ENCODE measurements around the gene MLXIPL.
"Not testable (repeated sequence)": the region's sequence is repeated elsewhere in the genome, so short reads cannot be mapped to it uniquely, and the experiment has no call there.

Gene MLXIPL

DNA sequence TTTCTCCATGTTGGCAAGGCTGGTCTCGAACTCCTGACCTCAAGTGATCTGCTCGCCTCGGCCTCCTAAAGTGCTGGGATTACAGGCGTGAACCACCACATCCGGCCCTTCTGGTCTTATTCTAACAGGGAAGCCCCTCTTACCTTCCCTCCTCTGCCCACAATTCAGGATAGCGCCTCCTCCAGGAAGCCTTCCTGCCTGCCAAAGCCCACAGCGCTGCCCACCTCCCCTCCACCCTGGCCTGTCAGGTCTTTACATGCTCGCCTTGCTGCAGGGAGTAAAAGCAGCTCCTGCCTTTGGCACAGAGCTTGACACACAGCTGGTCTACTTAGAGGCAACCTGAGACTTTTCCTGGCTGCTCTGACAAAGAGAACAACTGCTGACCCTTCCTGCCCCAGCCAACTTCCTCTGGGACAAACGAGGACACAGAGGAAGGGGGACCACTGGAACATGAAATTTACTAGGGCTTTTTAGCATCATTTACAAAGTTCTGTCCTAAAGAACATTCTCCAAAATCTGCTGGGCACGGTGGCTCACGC lies 13.2 kb downstream of the MLXIPL start:
- no peak for DNase-seq (ENCODE audit: low spot score)

DNA sequence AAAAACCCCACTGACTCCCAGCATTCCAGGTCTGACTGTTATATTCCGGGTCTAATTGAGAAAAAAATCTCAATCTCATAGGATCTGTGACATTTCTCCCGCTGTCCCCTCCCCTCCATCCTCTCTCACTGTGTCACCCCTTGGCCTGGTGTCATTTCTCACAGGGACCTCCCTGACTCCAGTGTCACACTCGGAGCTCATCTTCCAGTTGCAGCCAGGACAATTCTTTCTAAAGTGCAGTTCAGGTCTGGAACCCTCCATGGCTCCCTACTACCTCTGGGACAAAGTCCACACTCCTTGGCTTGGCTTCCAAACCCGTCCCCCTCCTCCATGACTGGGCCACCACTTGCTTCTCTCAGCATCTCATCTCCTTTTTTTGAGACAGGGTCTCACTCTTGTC lies 14.2 kb downstream of the MLXIPL start:
- no peak for DNase-seq (ENCODE audit: low spot score)

DNA sequence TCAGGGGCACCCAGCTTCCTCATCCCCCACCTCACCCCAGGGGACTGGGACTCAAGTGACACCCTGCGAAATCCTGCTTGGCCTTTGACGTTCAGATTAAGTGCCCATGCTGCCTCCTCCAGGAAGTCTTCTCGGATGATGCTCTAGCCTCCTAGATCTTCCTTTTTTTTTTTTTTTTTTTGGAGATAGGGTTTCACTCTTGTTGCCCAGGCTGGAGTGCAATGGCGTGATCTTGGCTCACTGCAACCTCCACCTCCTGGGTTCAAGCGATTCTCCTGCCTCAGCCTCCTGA lies 16.7 kb downstream of the MLXIPL start:
- DNase-seq (ENCODE audit: low spot score): not testable (repeated sequence)

DNA sequence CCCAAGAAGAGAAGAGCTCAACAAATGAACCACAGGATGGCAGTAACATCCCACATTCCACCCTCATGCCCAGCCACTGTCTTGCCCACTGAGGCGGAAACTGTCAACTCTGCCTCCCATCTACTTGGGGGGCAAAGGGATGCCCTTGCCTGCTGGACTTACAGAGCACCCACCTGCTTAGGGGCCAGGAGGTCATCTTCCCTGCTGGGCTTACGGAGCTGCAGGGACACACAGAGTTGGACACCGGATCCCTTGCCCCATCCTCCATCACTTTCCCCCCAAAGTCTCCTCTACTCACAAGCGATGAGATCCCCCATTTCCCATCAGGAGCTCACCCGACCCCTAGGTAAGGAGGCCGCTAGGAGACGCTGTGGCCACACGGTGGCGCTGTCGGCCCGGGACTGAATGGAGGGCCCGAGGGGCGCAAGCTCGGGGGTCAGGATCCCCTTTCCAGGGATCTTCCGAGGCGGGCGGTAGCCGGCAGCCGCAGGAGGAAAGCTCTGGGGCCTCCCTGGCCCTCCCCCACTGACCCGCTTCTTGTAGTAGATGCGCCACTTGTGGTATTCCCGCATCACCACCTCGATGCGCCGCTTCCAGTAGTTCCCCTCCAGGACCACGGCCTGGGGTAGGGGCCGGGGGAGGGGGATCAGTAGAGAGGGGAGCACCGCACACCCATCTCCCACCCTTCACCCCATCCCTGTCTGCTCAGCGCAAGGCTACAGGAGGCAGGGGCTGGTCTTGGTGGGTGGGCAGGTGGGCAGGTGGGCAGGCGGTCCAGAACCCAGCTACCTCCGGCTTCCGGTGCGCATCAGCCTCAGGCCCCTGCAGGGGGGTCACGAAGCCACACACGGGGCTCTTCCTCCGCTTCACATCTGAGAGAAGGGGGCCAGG lies 17.3 kb downstream of the MLXIPL start:
- peak; percentile 85 for DNase-seq (ENCODE audit: low spot score)

DNA sequence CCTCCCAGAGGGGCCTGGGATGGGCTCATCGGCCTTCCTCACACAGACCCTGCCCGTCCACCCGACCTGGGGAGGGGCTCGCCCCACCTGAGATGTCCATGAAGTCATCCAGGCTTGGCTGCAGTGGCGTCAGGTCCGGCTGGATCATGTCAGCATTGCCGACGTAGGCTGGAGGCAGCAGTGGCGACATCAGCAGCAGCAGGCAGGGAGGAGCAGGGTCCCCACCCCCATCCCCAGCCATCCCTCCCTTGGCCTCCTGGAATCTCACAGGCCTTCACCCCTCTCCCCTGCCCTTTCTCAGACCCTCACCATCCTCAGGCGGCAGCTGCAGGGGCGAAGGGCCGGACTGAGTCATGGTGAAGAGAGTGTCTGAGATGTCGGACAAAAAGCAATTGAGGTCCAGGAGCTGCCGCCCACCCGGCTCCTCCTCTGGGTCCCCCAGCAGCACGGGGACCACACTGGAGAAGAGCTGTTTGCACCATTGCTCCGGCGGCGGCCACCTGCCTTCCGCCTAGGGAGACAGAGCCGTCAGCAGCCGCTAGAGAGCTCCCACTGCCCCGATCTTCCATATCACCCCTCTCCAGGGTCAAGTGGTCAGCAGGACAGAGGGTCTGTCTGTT lies 18.6 kb downstream of the MLXIPL start:
- no peak for DNase-seq (ENCODE audit: low spot score)

DNA sequence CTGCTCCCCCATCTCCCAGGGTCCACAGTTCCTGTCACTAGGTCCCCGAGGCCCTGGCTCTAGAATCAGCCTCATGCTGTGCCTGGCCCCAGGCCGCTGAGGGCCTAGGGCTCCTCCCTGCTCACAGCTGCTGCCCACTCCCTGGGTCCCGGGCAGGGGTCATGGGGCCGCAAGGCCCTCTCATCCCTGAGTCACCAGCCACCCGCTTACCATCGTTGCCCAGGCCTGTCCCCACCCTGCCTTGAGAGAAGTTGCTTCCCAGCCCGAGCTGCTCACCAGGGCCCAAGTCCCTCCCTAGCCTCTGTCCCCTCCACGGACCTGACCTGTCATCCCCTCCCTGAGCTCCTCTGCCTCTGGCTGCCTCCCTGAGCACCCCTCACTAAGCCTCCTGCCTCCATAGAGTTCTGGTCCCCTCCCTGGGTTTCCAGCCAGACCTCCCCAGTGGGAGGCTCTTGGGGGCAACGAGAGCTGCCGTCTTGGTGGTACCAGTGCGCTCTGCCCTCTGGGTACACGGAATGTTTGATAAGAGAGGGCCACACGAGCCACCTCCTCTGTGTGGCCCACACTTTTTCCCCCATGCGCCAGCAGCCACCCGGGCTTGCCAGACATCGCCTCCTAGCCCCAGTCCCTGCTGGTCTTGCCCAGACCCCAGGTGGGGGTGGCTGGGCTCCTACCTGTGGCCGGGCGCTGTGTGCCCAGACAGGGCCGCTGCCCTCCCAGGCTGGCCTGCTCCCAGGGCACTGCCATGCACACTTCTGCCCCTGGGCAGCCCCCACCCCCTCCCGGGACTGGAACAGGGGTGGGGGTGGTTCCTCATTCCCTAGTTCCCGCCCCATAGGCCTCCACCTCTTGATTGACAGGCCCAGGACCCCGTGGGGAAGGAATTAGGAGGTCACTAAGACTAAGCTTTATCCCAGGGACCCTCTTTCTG lies 21.3 kb downstream of the MLXIPL start:
- no peak for DNase-seq (ENCODE audit: low spot score)

DNA sequence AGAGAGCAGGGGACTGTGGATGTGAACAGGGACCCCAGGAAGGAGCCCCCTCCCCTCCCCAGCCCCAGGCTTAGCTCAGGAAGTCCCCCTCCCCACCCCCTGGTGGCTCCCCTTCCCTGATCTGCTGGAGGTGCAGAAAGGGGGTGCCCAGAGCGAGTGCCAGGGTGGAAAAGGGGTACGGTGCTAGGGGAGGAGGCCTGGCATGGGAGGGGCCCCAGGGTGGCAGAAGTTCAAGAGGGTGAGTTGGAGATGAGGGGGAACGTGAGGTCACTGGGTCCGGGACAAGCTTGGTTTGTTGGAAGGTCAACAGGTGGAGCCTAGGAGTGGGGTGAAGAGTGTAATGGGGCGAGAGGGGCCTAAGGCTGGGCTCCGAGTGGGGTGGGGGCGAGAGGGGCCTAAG lies 24.4 kb downstream of the MLXIPL start:
- no peak for DNase-seq (ENCODE audit: low spot score)

DNA sequence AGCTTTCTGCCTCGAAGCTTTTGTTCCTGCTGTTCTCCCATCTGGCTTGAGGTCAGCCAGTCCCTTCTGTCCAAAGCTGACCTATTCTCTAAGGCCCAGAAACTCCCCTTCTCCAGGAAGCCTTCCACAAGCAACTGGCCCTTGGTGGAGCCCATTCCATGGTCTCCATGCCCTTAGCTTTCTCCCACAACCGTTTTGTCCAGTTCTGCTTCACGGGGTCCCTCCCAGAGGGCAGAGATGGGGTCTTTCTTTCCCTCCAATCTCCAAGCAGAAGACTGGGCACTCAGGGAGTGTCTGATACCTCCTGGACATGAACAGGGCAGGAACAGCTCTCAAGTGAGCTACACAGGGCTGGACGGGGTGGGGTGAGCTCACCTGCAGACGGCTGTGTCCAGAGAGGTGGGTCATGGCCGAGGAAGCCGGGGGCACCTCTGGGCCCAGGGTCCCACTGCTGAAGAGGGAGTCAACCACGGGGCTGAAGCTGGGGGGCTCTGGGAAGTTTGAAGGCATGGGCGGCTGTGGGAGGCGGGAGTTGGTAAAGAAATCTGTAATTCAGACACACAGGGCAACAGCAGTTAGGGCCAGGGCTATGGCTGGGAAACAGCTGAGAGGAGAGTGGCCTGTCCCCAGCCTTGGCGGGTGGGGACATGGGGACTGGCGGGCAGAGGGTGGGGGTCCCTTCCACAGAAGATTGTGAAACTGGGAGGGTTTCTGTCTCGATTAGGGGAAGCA lies 25.0 kb downstream of the MLXIPL start:
- no peak for DNase-seq (ENCODE audit: low spot score)

DNA sequence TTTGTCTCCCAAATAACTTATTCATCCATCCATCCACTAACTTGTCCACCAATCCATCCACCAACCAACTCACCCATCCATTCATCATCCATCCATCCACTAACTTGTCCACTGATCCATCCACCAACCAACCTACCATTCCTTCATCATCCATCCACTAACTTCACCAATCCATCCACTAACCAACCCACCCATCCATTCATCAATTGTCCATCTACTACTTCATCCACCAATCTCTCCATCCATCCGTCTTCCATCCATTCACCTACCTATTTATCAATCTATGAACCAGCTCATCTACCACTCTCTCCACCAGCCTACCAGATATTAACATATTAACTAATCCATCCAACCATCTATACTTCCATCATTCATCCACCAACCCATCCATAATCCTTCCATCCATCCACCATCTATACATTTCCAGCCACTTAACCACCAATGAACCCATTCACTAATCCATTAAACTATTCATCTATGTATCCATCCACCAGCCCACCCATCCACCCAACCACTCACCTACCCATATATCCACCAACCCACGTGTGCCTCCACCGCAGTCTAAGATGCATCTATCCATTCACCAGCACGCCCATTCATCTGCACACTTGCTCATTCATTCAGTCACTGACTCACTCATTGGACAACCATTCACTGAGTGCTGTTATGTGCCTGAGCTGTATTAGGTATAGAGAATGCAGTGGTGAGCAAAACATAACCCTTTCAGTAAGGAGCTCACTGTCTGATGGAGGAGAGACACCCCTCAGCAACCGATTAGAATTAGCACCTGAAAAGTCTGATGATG lies 26.1 kb downstream of the MLXIPL start:
- no peak for DNase-seq (ENCODE audit: low spot score)

DNA sequence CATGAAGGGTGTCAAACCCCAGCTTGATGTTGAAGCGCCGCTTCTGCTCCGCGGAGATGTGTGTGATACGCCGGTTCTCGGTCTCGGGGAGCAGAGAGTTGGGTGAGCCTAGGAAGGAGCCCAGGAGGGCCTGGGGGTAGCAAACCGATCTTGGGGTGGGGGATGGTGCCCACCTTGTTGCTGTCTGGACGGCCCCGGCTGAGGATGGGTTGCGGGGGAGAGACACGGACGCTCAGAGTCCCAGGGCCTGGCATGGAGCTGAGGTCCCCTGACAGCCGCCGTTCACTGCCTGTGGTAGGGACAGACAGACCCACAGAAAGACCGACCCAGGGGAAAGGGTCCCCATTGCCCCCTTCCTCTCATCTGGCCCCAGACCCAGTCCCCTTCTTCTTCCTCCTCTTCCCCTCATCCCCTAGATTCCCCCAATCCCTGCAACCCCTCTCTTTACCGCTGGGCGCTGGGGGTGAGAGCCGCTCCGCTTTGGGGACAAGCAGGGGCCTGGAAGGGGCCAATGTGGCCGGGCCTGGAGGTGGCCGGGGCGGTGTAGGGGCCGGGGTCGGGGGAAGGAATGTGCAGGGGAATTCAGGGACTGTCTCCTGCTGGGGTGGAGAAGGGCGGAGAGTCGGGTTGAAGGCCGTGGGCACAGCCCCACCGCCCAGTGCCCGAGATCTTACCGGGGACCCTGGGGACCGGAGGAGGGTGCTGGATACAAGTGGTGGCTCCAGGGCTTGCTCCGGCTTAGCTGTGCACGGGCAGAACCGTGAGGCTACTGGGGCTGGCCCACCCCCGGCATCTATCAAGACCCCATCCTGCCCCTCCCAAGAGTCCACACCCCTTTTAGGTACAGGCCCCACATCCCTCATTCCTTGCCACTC lies 27.9 kb downstream of the MLXIPL start:
- no peak for DNase-seq (ENCODE audit: low spot score)

DNA sequence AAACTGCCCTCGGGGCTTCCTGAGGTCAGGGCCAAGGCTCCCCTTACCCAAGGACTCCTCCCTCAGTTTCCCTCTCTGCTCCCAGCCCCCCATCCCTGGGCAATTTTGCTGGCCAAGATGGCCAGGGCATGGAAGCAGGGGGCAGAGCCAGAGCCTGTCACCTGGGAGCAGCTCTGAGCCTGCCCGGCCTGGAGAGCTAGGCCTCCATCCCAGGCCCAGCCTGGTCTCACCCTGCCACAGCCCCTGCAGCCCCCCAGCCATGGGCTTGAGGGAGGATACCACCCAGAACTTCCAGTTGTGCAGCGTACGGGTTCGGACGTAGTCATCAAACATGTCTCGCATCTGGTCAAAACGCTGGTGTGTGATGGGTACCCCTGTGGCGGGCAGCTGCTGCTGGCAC lies 29.0 kb downstream of the MLXIPL start:
- DNase-seq (ENCODE audit: low spot score): no peak

DNA sequence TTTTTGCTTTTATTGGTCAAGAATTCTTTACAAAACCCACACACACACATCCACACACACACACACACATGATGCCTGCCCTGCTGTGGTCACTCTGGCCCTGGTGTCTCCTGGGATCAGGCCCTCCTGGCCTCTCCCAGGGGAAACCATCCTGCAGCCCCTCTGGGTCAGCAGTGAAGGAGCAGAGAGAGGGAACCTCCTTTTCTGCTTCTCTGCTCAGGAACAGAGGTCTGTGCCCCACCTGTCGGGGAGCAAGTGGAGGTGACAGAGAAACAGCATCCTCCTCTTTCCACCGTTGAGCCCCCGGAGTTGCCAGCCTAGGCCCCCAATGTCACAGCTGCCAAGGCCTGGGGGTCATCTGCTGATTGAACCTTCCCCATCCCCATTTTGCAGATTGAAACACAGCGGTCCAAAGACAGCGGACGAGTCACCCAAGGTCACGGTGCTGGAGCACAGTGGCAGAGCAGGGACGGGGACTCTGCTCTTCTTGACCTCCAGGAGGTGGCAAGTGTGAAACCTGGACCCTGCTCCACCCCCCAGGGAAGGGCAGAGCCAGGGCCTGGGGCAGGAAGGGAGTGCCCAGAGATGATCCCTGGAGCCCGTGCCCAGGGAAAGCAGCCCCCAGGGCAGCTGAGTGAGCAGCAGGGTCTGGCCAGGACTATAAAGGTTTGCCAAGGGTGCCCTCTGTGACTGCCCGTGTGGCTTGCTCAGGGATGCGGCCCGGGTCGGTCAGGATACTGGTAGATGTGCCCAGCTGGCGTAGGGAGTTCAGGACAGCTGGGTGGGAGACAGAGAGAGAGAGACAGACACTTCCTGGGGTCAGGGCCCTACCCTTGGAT lies 30.9 kb downstream of the MLXIPL start:
- no peak for DNase-seq (ENCODE audit: low spot score)

DNA sequence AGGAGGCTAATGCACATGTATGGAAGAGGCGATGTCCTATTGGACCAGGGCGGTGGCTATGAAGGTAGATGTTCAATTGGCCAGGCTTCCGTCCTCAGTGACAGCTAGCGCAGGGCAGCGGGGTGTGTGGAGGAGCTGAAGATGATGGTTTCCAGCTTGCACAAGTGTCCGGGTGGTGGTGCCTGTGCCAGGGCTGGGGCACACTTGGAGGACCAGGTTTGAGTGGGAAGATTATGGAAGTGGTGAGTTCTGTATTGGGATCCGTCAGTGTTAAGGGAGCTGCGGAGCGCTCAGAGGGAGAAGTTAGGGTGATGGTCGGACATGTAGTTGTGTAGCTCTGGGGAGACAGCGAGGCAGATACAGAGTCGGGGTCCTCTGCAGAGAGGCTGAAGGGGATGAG lies 37.4 kb downstream of the MLXIPL start:
- DNase-seq (ENCODE audit: low spot score): no peak

DNA sequence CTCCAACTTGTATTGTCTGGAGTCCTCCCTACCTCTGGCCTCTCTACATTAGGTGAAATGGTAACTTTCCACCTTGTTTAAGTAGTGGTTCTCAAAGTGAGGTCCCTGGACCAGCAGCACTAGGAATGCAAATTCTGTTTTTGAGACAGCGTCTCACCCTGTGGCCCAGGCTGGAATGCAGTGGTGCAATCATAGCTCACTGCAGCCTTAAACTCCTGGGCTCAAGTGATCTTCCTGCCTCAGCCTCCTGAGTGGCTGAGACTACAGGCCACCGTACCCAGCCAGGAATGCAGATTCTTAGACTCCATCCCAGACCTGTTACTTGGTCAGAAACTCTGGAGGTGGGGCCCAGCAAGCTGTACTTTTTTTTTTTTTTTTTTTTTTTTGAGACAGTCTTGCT lies 39.1 kb downstream of the MLXIPL start:
- DNase-seq (ENCODE audit: low spot score): no peak

DNA sequence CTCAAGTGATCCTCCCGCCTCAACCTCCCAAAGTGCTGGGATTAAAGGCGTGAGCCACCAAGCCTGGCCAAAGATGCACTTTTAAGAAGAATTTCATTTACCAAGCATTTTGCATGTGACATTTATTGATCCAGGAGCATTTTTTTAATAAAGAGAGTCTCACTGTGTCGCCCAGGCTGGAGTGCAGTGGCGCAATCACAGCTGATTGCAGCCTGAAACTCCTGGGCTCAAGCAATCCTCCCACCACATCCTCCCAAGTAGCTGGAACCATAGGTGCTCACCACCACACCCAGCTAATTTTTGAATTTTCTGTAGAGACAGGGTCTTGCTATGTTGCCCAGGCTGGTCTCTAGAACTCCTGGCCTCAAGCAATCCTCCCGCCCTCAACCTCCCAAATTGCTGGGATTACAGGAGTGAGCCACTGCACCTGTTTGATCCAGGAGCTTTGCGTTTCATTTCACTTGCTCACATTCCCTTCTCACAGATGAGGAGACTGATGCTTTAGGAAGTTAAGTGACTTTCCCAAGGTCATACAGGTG lies 41.6 kb downstream of the MLXIPL start:
- no peak for DNase-seq (ENCODE audit: low spot score)

DNA sequence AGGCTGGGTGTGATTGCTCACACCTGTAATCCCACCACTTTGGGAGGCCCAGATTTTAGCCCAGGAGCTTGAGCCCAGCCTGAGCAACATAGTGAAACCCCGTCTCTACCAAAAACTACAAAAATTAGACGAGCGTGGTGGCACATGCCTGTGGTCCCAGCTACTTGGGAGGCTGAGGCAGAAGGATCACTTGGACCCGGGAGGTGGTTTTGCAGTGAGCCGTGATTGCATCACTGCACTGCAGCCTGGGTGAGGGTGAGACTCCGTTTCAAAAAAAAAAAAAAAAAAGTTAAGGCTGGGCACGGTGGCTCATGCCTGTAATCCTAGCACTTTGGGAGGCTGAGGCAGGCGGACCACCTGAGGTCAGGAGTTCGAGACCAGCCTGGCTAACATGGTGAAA lies 43.3 kb downstream of the MLXIPL start:
- not testable (repeated sequence) for DNase-seq (ENCODE audit: low spot score)

DNA sequence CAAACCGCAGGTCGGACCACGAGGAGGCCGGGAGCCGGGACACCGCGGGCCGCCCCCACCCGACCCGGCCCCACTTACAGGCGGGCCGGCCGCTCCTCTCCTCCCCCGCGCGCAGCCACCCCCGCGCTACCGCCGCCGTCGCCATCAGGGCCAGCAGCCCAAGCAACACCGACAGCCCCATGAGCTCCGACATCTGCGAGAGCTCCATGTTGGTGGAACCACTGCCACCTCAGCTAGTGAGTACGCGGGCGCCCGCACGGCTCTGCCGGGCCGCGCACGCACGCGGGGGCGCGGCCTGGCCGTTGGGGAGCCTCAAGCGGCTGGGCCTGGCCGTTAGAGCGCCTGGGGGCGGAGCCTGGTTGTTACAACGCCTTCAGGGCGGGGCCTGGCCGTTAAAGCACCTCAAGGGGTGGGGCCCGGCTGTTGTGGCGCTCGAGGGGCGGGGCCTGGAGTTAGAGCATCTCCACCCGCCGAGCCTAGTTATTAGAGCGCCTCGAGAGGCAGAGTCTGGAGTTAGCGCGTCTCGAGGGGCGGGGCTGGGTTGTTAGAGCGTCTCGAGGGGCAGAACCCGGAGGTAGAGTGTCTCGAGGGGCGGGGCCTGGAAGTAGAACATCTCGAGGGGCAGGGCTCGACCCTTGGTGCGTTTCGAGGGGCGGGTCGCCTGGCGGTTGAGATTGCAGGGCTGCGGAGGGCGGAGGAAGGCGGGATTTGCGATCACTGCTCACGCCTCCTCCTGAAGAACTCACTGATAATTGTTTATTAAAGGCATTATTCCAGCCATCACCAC lies 45.8 kb downstream of the MLXIPL start, which contains the start of gene TBL2:
Gene TBL2 (minus strand): TSS at position 238 of the 787 bp plus-strand sequence. CDS start 30 bp downstream, at position 208.
- DNase-seq (ENCODE audit: low spot score): peak; percentile 99
